Neutrophil (primary cell): Measurements from ENCODE around the gene FUZ.

ENCODE experiments used
- H3K27ac ChIP-seq: fragments of 200-600 bp; sonication (generic); 2 replicates; pipeline ENCODE4 v1.5.1; 2016; ENCODE audit warnings: mild to moderate bottlenecking, moderate library complexity
- H3K27me3 ChIP-seq: fragments of 200-600 bp; sonication (generic); 2 replicates; pipeline ENCODE4 v1.6.0; 2016; ENCODE audit warnings: mild to moderate bottlenecking
- H3K36me3 ChIP-seq: fragments of 200-600 bp; sonication (generic); 2 replicates; pipeline ENCODE4 v1.5.1; 2017
- H3K4me1 ChIP-seq, 2 experiments: fragments of 200-600 bp in 1 of 2; sonication (generic) in 1 of 2; 1 replicate in 1 of 2; 2 replicates in 1 of 2; pipeline versions ENCODE4 v1.5.1 to v1.6.1; 2013 to 2016; ENCODE audit warnings: low read depth in 1 of 2, low read length in 1 of 2, mild to moderate bottlenecking in 1 of 2, moderate library complexity in 1 of 2; ENCODE audit not compliant: control insufficient read depth in 1 of 2, insufficient read depth in 1 of 2
- H3K4me3 ChIP-seq, 2 experiments: fragments of 200-600 bp in 1 of 2; sonication (generic) in 1 of 2; 1 replicate in 1 of 2; 2 replicates in 1 of 2; pipeline ENCODE4 v1.5.1; 2013 to 2016; ENCODE audit warnings: low read depth in 1 of 2, low read length in 1 of 2, mild to moderate bottlenecking in 1 of 2, moderate library complexity in 1 of 2
- H3K9me3 ChIP-seq: fragments of 200-600 bp; sonication (generic); 2 replicates; pipeline ENCODE4 v1.5.1; 2016
- CTCF ChIP-seq: fragments of 200-600 bp; sonication (generic); IDR thresholded peaks from 2 replicates; pipeline ENCODE4 v1.5.1; 2016; ENCODE audit warnings: antibody characterized with exemption

FUZ gene

DNA sequence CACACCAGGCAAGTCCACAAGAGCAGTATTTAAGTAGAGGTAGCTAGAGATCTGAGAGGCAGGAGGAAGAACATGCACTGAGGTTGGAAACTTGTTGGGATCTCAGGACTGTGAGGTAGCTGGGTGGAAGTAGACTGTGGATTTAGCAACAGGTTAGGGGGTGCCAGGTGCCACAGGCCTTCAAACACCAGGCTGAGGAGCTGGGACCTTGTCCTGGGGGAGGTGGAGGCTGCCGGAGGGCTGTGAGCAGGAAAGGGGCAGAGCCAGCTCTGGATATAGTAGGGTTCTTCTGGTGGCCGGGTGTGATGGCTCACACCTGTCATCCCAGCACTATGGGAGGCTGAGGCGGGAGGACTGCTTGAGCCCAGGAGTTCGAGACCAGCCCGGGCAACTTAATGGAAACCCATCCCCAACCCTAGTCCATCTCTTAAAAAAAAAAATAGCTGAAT, 3.1 kb downstream of the FUZ start:
- TF ChIP-seq CTCF = no peak
- Histone ChIP-seq H3K4me1 (peaks cover 40 to 49% of the 10 kb centered on the region in 2 experiments), H3K9me3 (no peaks in the 10 kb centered on the region), H3K27ac (peak overlapping the region; percentile 85), H3K4me3 (peak overlapping the region; percentile 85 to 86), H3K36me3 (peaks cover 24% of the 10 kb centered on the region), H3K27me3 (no peaks in the 10 kb centered on the region)

DNA sequence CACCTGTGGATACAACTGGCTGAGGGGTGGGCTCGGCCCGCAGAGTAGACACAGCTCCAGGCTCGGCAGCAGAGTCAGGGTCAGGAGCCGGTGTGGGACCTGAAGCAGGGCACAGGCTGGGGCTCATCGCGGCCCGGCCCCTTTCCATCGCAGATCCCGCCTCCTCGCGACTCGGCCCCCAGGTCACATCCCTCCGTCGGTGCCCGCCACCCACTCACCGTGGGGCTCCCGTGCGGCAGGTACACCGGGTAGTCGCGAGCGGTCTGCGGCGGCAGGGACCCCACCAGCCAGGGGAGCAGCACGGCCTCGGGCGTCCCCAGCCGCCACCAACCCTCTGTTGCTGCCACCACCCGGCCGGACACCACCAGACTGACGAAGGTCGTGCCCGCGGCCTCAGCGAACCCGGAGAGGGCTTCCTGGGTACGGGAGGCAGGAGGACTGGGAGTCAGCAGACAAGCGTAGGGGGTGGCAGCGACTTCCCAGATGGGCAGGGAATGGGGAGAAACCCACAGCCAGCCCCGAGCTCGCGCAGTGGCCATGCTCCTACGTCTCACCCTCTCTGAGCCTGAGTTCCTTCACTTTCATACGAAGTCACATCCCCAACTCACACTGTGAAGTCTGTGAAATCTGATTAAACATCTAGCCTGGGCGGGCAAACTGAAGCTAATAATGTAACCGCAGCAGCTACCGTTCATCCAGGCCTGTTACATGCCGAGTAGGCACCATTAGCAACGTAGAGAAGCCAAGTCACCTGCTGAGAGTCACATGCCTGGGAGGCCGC, 3.7 kb downstream of the FUZ start:
- Histone ChIP-seq H3K27ac (peak overlapping the region; percentile 85), H3K36me3 (peaks cover 30% of the 10 kb centered on the region), H3K27me3 (no peaks in the 10 kb centered on the region), H3K4me1 (peaks cover 40 to 49% of the 10 kb centered on the region in 2 experiments), H3K9me3 (no peaks in the 10 kb centered on the region), H3K4me3 (peak overlapping the region; percentile 85 to 86)
- no peak for TF ChIP-seq CTCF

GRCh38 chr19:49808711-49809159, 4.4 kb downstream of the FUZ start:
- Histone ChIP-seq H3K27me3 (no peaks in the 10 kb centered on the region), H3K9me3 (no peaks in the 10 kb centered on the region), H3K27ac (peak overlapping the region; percentile 85), H3K4me1 (peaks cover 36 to 45% of the 10 kb centered on the region in 2 experiments), H3K36me3 (peaks cover 36% of the 10 kb centered on the region), H3K4me3 (peak overlapping the region; percentile 85 to 86)
- peak; percentile 25 for TF ChIP-seq CTCF

- Histone ChIP-seq H3K36me3 (peaks cover 43% of the 10 kb centered on the region), H3K4me1 (peaks cover 34 to 44% of the 10 kb centered on the region in 2 experiments), H3K4me3 (peak overlapping the region; percentile 85 to 86), H3K9me3 (no peaks in the 10 kb centered on the region), H3K27me3 (no peaks in the 10 kb centered on the region), H3K27ac (peak overlapping the region; percentile 85)
- TF ChIP-seq CTCF = no peak
Measured at GRCh38 chr19:49807904-49808675, 5.0 kb downstream of the FUZ start.

DNA sequence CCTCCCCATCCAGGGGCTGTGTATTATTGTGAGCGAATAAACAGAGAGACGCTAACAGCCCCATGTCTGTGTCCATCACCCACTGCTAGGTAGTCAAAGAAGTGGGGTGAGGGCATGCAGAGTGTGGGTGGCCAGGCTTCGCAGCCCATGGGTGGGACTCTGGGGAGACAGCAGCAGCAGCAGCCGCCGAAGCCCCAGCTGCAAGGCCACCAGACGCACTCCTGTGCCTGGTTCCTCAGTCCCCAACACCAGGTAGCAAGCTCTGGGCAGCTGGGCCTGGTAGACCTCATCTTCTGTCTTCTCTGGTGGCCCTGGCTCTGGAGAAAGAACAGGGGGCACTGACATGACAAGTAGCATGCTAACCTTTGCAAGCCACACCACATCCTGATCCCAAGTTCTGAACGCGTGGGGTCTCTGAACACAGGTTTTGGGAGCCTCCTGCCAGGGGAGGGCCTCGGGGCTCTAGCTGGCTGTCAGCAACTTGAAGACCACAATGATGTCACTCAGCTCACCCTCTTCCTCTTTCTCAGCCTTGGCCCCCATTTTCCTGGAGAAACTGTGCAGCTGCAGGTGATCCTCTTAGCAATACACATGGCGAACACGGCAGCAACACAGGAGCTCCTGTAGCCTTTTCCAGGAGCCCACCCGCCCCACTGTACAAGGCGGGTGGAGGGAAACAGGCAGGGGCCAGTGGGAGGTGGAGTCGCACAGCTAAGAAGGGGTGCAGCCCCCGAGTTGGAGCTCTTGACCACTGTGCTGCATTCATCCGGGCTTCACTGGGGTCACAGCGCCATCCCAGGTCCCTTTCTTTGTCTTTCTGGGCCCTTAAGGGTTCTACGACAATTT, 5.8 kb downstream of the FUZ start:
- H3K9me3 ChIP-seq = no peaks in the 10 kb centered on the region
- TF ChIP-seq CTCF = no peak
- H3K36me3 ChIP-seq = peaks cover 51% of the 10 kb centered on the region
- H3K27ac ChIP-seq = peak overlapping the region; percentile 85
- H3K4me1 ChIP-seq = peaks cover 27 to 36% of the 10 kb centered on the region in 2 experiments
- H3K4me3 ChIP-seq = peak overlapping the region in 1 of 2 experiments; percentile 9
- no peaks in the 10 kb centered on the region for H3K27me3 ChIP-seq
